ENCODE measurements around the gene BPTF.
"Not testable (repeated sequence)": the region's sequence is repeated elsewhere in the genome, so short reads cannot be mapped to it uniquely, and the experiment has no call there.

BPTF gene

GRCh38 chr17:67911059-67911782 is 85.9 kb downstream of the BPTF start:
- no peak for DNase-seq (ENCODE audit: low spot score)
- in situ Hi-C loops (cut with MboI; ENCODE audit: low sequenced_read_pairs, unreplicated experiment): no loop called here
- TF ChIP-seq CTCF (IDR thresholded peaks at IDR 0.05; ENCODE audit: borderline replicate concordance, control extremely low read depth, extremely low read depth, insufficient read depth, missing control alignments): no peak

GRCh38 chr17:67912088-67912487 is 86.8 kb downstream of the BPTF start:
- no peak for DNase-seq (ENCODE audit: low spot score)
- in situ Hi-C loops (cut with MboI; ENCODE audit: low sequenced_read_pairs, unreplicated experiment): no loop called here
- TF ChIP-seq CTCF (IDR thresholded peaks at IDR 0.05; ENCODE audit: borderline replicate concordance, control extremely low read depth, extremely low read depth, insufficient read depth, missing control alignments): no peak

DNA sequence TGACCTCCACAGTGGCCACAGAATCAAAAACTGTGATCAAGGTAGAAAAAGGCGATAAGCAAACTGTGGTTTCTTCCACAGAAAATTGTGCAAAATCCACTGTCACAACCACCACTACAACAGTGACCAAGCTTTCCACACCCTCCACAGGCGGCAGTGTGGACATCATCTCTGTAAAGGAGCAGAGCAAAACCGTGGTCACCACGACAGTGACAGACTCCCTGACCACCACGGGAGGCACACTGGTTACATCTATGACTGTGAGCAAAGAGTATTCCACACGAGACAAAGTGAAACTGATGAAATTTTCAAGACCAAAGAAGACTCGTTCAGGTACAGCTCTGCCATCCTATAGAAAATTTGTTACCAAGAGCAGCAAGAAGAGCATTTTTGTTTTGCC is 87.4 kb downstream of the BPTF start:
- no peak for TF ChIP-seq CTCF (IDR thresholded peaks at IDR 0.05; ENCODE audit: borderline replicate concordance, control extremely low read depth, extremely low read depth, insufficient read depth, missing control alignments)
- no peak for DNase-seq (ENCODE audit: low spot score)
- in situ Hi-C loops (cut with MboI; ENCODE audit: low sequenced_read_pairs, unreplicated experiment): no loop called here

DNA sequence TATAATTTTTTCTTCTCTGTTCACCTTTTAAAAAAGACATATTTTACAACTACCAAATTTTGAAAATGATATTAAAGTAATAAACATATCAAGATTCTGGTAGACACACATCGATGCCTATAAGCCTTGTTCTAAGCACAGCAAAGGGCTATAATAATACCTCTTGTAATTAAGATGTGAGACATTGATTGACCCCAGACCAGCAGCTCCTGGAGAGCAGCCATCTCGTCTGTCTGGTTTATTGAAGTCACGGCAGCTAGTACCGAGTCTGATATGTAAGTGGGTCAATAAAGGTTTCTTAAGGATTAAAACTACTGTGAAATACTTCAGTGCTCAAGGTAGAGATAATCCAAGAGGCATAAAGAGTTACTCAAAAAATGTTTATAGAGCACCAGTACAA is 94.9 kb downstream of the BPTF start:
- no peak for TF ChIP-seq CTCF (IDR thresholded peaks at IDR 0.05; ENCODE audit: borderline replicate concordance, control extremely low read depth, extremely low read depth, insufficient read depth, missing control alignments)
- DNase-seq (ENCODE audit: low spot score): no peak
- in situ Hi-C loops (cut with MboI; ENCODE audit: low sequenced_read_pairs, unreplicated experiment): no loop called here

- TF ChIP-seq CTCF (IDR thresholded peaks at IDR 0.05; ENCODE audit: borderline replicate concordance, control extremely low read depth, extremely low read depth, insufficient read depth, missing control alignments): no peak
- no peak for DNase-seq (ENCODE audit: low spot score)
- in situ Hi-C loops (cut with MboI; ENCODE audit: low sequenced_read_pairs, unreplicated experiment): no loop called here
These were observed 97.2 kb downstream of the BPTF start for GRCh38 chr17:67922503-67922902.

- DNase-seq (ENCODE audit: low spot score); in situ Hi-C loops (cut with MboI; ENCODE audit: low sequenced_read_pairs, unreplicated experiment): not testable (repeated sequence)
These were observed 103.5 kb downstream of the BPTF start for GRCh38 chr17:67928842-67929241.

GRCh38 chr17:67931227-67931626 is 105.9 kb downstream of the BPTF start:
- no peak for DNase-seq (ENCODE audit: low spot score)
- in situ Hi-C loops (cut with MboI; ENCODE audit: low sequenced_read_pairs, unreplicated experiment): no loop called here
- TF ChIP-seq CTCF (IDR thresholded peaks at IDR 0.05; ENCODE audit: borderline replicate concordance, control extremely low read depth, extremely low read depth, insufficient read depth, missing control alignments): no peak

All from GM13976 (cell line).